Left lung (tissue), 10 donors: ENCODE measurements around the gene SPDYC. TPM values are rescaled to one million over a fixed set of nuclear protein-coding genes. Genes with fewer than 3 reads are reported as not detected.

Experiments
- ATAC-seq: fragments of 200-7000 bp; cut with Tn5 transposase; one replicate; pipeline ENCODE4 v1.9.1; 2020; ENCODE audit warnings: moderate library complexity
- DNase-seq, 4 donors: peaks; one replicate each; pipeline ENCODE4 v3.0.0-alpha.2; 2013 to 2020
- H3K27ac ChIP-seq, 2 donors: fragments of 200-600 bp; sonication (generic) in 1 of 2; one replicate each; pipeline versions ENCODE4 v1.5.0 to v1.8.0; 2020 to 2021
- H3K27me3 ChIP-seq, 2 donors: fragments of 200-600 bp; sonication (generic) in 1 of 2; one replicate each; pipeline versions ENCODE4 v1.5.0 to v1.8.0; 2020 to 2021
- H3K36me3 ChIP-seq, 2 donors: fragments of 200-600 bp; sonication (generic) in 1 of 2; one replicate each; pipeline versions ENCODE4 v1.5.0 to v1.8.0; 2020 to 2021
- H3K4me1 ChIP-seq, 2 donors: fragments of 200-600 bp; one replicate each; pipeline ENCODE4 v1.8.0; 2021
- H3K4me3 ChIP-seq, 2 donors: fragments of 200-600 bp; sonication (generic) in 1 of 2; one replicate each; pipeline versions ENCODE4 v1.5.0 to v1.8.0; 2020 to 2021; ENCODE audit warnings: mild to moderate bottlenecking in 1 of 2
- H3K9me3 ChIP-seq, 2 donors: fragments of 200-600 bp; sonication (generic) in 1 of 2; one replicate each; pipeline versions ENCODE4 v1.5.0 to v1.8.0; 2020 to 2021
- CTCF ChIP-seq, 2 donors: fragments of 200-600 bp; sonication (generic) in 1 of 2; IDR thresholded peaks; one replicate each; pipeline versions ENCODE4 v1.5.0 to v1.8.0; 2021; ENCODE audit warnings: antibody characterized with exemption in 2 of 2
- intact Hi-C, 2 donors: fragments of 100-400 bp; cut with DNase I; formaldehyde crosslinking; loops; one replicate each; pipeline versions ENCODE4 v1.11.2 to v1.14.2; 2022
- polyA plus RNA-seq, 6 donors: library from polyadenylated mRNA; unstranded; fragments of 120-200 nt; gene quantifications; one replicate each; pipeline ENCODE4 v1.2.1, GENCODE V29; 2013; ENCODE audit not compliant: insufficient read length in 6 of 6
- total RNA-seq, 2 donors: library from RNA; stranded (reverse); fragmentation: NEBNext Ultra II Directional; extraction: Animal tissue kit (Norgen Biotek cat#: 25700); gene quantifications; one replicate each; pipeline ENCODE4 v1.2.1, GENCODE V29; 2021
- donor health status: DM: no; HTN: yes; CAD: no.
- donor health status: DM: no; HTN: no; CAD: no.

SPDYC gene
- total and polyA plus RNA-seq, 8 donors: not detected

GRCh38 chr11:65188486-65188885, 18.5 kb downstream of the SPDYC start:
- no peak overlapping the region for H3K27ac ChIP-seq
- intact Hi-C loops: no loop called here
- TF ChIP-seq CTCF (IDR thresholded peaks at IDR 0.05): no peak
- H3K27me3 ChIP-seq: no peaks in the 10 kb centered on the region
- H3K36me3 ChIP-seq: peaks cover 0 to 99% of the 10 kb centered on the region in 2 donors
- no peak for ATAC-seq
- no peak overlapping the region for H3K4me3 ChIP-seq
- H3K9me3 ChIP-seq: no peaks in the 10 kb centered on the region
- peaks cover 4 to 13% of the 10 kb centered on the region in 2 donors for H3K4me1 ChIP-seq
- no peak for DNase-seq

GRCh38 chr11:65189191-65189590, 19.2 kb downstream of the SPDYC start:
- peak in 1 of 4 donors; percentile 25 for DNase-seq
- no peak for ATAC-seq
- H3K9me3 ChIP-seq: no peaks in the 10 kb centered on the region
- peaks cover 0 to 6% of the 10 kb centered on the region in 2 donors for H3K4me1 ChIP-seq
- no peak overlapping the region for H3K4me3 ChIP-seq
- no peak overlapping the region for H3K27ac ChIP-seq
- no peaks in the 10 kb centered on the region for H3K27me3 ChIP-seq
- intact Hi-C loops: no loop called here
- no peak for TF ChIP-seq CTCF (IDR thresholded peaks at IDR 0.05)
- peaks cover 0 to 99% of the 10 kb centered on the region in 2 donors for H3K36me3 ChIP-seq

GRCh38 chr11:65194564-65194963, 24.5 kb downstream of the SPDYC start:
- intact Hi-C loops: no loop called here
- no peak for DNase-seq
- no peak overlapping the region for H3K27ac ChIP-seq
- no peak for ATAC-seq
- peaks cover 0 to 91% of the 10 kb centered on the region in 2 donors for H3K36me3 ChIP-seq
- no peaks in the 10 kb centered on the region for H3K4me1 ChIP-seq
- H3K9me3 ChIP-seq: no peaks in the 10 kb centered on the region
- H3K4me3 ChIP-seq: no peak overlapping the region
- no peaks in the 10 kb centered on the region for H3K27me3 ChIP-seq
- TF ChIP-seq CTCF (IDR thresholded peaks at IDR 0.05): no peak

GRCh38 chr11:65204143-65204542, 34.1 kb downstream of the SPDYC start:
- no peak overlapping the region for H3K4me3 ChIP-seq
- no peaks in the 10 kb centered on the region for H3K9me3 ChIP-seq
- peaks cover 0 to 99% of the 10 kb centered on the region in 2 donors for H3K36me3 ChIP-seq
- no peaks in the 10 kb centered on the region for H3K27me3 ChIP-seq
- DNase-seq (no peak), ATAC-seq (no peak)
- intact Hi-C loops: no loop called here
- peaks cover 2 to 16% of the 10 kb centered on the region in 2 donors for H3K4me1 ChIP-seq
- no peak overlapping the region for H3K27ac ChIP-seq
- TF ChIP-seq CTCF (IDR thresholded peaks at IDR 0.05): no peak

- peaks cover 0 to 99% of the 10 kb centered on the region in 2 donors for H3K36me3 ChIP-seq
- ATAC-seq: peak; percentile 34
- no peaks in the 10 kb centered on the region for H3K27me3 ChIP-seq
- no peaks in the 10 kb centered on the region for H3K9me3 ChIP-seq
- H3K4me1 ChIP-seq: peaks cover 2 to 20% of the 10 kb centered on the region in 2 donors
- H3K4me3 ChIP-seq: no peak overlapping the region
- H3K27ac ChIP-seq: no peak overlapping the region
- intact Hi-C loops: no loop called here
- peak; percentile 77 to 93 for TF ChIP-seq CTCF (IDR thresholded peaks at IDR 0.05)
- DNase-seq: peak in 1 of 4 donors; percentile 86
These were observed 34.9 kb downstream of the SPDYC start for GRCh38 chr11:65204646-65205601.
